DMS79 treated with DMSO at 0.1 percent for 48 hours (cell line): ENCODE measurements around the gene TMEM135.
"Not testable (repeated sequence)": the region's sequence is repeated elsewhere in the genome, so short reads cannot be mapped to it uniquely, and the experiment has no call there.

ENCODE experiments used
- DNase-seq: peaks from one replicate; lab custom pipeline; 2025; lab: John Stamatoyannopoulos, UW

Gene TMEM135

GRCh38 chr11:87081358-87081757, 43.6 kb downstream of the TMEM135 start:
- DNase-seq = no peak

DNA sequence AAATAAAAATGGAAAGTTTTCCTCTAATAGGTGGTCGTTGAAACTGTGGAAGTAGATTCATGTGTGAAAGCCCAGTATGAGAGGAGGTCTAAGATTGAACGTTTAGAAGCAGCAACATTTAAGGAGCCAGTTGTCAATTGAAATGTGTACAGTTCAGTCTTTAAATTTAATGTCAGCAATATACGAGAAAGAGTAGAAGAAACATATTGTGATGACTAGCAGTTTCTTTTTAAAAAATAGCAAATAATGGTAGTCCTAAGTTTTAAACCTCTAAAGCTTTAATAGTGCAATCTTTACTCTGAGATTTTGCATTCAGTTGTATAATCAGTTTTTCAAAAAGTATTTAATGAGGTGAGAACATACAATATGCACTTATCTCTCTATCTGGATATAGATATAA, 44.9 kb downstream of the TMEM135 start:
- no peak for DNase-seq

DNA sequence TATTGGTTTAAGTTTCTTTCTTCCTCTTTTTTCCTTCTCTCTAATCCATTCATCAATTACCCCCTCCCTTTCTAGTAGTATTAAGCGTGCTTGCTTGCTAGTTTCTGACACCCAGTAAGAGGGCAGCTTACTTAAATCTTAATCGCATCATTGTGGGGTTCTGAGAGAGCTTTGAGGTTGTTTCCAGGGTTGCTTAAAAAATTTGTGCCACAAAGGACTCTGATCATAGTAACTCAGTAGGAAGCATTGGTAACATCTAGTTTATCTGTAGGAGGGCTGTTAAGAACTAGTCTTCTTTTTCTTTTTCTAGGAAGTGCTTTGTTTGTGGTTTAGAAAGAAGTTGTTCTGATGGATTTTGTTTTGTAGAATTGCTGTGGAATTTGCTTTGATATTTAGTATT, 45.3 kb downstream of the TMEM135 start:
- DNase-seq = no peak

- no peak for DNase-seq
Measured at GRCh38 chr11:87092159-87092558, 54.4 kb downstream of the TMEM135 start.

DNA sequence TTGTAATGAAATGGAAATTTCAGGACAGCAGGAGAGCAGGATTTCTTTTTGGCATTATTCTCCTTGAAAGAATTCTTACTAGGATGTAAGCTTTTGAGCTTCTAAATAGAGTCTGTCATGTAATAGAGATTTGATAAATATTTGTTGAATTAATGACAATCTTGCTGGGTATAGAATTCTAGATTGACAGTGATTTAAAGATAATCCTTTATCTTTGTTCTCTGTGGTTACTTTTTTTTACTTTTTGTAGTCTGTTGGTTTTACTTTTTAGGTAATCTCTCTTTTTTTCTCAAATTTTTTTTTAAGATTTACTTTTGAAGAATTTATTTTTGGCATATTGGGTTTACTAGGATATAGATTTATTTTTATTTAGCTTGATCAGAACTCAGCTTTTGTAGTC, 54.8 kb downstream of the TMEM135 start:
- DNase-seq = no peak

- DNase-seq = no peak
Measured at GRCh38 chr11:87097582-87097981, 59.8 kb downstream of the TMEM135 start.

DNA sequence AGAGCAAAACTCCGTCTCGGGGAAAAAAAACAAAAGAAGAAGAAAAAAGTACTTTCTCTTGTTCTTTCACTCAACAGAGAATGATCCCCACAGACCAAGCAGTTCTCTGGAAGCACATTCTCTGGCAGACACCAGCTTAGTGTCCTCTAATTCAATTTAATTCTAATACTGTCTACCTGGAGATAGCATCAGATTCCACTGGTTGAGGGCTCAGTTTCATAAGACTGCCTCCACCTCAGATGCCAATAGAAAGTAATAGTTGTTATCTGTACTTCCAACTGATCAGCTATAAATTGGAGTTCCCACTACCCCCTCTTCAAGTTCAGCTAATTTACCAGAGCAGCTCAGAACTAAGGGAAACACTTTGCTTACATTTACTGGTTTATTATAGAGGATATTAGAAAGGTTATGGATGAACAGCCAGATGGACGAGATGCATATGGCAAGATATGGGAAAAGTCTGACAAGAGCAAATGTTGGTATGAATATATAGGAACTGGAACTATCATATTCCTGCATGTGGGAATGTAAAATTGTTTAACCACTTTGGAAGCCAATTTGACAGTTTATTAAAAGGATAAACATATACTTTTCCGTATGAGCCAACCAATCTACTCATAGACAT, 64.3 kb downstream of the TMEM135 start:
- no peak for DNase-seq

DNA sequence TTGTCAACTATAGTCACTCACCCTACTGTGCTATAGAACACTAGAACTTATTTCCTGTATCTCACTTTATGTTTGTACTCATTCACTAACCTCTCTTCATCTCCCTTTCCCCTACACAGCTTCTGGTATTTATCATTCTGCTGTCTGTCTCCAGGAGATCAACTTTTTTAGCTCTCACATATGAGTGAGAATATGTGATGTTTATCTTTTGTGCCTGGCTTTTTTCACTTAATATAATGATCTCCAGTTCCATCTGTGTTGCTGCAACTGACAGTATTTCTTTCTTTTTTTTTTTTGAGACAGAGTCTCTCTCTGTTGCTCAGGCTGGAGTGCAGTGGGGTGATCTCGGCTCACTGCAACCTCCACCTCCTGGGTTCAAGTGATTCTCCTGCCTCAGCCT, 68.1 kb downstream of the TMEM135 start:
- not testable (repeated sequence) for DNase-seq

DNA sequence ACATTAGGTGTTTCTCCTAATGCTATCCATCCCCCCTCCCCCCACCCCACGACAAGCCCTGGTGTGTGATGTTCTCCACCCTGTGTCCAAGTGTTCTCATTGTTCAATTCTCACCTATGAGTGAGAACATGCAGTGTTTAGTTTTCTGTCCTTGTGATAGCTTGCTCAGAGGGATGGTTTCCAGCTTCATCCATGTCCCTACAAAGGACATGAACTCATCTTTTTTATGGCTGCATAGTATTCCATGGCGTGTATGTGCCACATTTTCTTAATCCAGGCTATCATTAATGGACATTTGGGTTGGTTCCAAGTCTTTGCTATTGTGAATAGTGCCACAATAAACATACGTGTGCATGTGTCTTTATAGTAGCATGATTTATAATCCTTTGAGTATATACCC, 69.6 kb downstream of the TMEM135 start:
- DNase-seq = not testable (repeated sequence)

DNA sequence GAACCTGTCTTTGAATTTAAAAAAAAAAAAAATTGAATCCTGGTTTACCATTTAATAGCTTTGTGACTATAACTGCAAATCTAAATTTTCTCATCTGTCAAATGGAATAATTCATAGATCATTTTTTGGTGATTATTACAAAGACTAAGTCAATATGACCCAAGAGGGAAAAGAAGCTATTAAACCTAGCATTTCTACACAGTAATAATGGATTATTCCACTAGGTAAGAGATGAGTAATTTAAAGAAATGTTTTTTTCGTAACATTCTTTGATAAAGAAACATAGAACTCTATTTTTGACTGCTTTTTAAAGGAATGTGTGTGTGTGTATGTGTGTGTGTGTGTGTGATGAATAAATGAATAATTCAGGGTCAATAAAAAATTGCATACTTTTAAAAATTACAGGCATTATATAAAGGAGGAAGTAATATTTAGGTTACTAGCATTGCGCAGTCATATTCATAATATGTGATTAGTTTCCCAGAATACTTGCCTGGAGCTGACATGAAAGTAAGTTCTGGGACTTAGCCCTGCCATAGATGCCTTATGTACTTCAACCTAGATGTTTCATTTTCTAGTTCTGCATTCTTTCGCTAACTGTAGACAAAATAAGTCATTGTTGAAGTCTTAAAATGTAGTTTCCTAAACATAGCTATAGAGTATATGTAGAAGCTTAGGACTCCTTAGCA, 72.9 kb downstream of the TMEM135 start:
- no peak for DNase-seq

GRCh38 chr11:87114093-87114492, 76.4 kb downstream of the TMEM135 start:
- no peak for DNase-seq

- DNase-seq = no peak
Measured at GRCh38 chr11:87116185-87116584, 78.5 kb downstream of the TMEM135 start.

GRCh38 chr11:87120937-87121336, 83.2 kb downstream of the TMEM135 start:
- DNase-seq = no peak

GRCh38 chr11:87122852-87123251, 85.1 kb downstream of the TMEM135 start:
- DNase-seq = no peak

DNA sequence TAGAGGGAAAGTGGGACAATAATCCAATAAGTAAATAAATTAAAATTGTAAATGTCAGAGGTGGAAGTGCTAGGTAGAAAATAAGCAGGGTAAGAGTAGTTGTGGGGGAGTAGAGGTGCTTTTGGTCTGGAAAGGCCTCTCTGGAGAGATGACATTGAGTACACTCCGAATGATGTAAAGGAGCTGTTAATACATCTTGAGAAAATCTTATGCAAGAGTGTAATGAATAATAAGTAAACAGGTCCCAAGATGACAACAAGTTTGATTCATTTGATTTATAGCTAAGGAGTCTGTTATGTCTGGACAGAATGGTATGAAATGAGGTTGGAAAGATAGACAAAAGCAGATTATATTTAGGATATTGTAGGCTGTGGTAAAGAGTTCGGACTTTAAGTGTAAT, 87.5 kb downstream of the TMEM135 start:
- no peak for DNase-seq

DNA sequence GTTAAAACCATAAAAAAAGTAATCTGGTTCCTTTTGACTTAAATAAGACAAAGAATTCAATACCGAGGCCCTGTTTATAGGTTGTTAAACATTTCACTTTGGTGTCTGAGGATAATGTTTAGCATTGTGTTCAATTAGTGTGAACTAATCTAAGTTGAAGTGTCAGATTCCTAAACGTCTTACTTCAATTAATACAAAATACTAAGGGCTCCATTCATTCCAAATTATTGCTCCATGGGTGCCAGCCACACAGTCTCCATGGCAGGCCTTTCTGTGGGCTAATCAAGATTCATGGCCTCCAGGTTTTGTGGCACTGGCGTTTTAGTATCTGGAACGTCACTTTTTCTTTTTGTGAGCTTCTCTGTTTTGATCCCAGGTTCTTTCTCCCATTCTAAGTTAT, 89.4 kb downstream of the TMEM135 start:
- no peak for DNase-seq

- no peak for DNase-seq
Measured at GRCh38 chr11:87128372-87128771, 90.6 kb downstream of the TMEM135 start.

GRCh38 chr11:87134524-87135106, 96.9 kb downstream of the TMEM135 start:
- DNase-seq = no peak

GRCh38 chr11:87136236-87136635, 98.5 kb downstream of the TMEM135 start:
- DNase-seq = no peak

DNA sequence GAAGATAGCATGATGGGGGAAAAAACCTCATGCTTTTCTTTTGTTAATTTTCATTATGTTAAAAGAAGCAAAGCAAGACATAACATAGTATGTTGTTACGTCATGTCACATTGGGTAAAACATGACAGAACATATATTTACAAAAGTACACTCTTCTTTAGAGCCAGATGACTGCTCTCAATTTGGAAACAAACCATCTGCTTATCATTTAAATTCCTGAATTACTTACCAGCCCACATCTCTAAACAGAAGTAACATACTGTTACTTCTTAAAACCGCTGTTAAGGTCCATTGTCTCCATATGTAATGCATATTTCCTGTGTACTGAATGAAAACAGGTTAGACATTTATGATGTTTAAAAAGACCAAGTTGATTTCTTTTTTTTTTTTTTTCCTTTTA, 100.0 kb downstream of the TMEM135 start:
- DNase-seq = no peak

GRCh38 chr11:87139475-87139874, 101.7 kb downstream of the TMEM135 start:
- DNase-seq = no peak

GRCh38 chr11:87141322-87141721, 103.6 kb downstream of the TMEM135 start:
- DNase-seq = no peak

GRCh38 chr11:87141980-87142514, 104.3 kb downstream of the TMEM135 start:
- DNase-seq = no peak
